Naive thymus-derived CD4-positive, alpha-beta T cell (primary cell): ENCODE measurements around the gene KRT6B. TPM values are rescaled to one million over a fixed set of nuclear protein-coding genes. Genes with fewer than 3 reads are reported as not detected.
"Not testable (repeated sequence)": the region's sequence is repeated elsewhere in the genome, so short reads cannot be mapped to it uniquely, and the experiment has no call there.

Source experiments
- ATAC-seq: fragments of 150-1000 bp; cut with Tn5 transposase; 2 replicates; pipeline ENCODE4 v1.10.0; 2021; ENCODE audit warnings: mild to moderate bottlenecking, moderate library complexity
- CTCF ChIA-PET: fragments of 350-600 bp; sonication (Branson Sonifier 250); formaldehyde crosslinking; loops from one replicate; lab custom pipeline; 2021; ENCODE audit warnings: antibody characterized with exemption; lab: Charles Lee
- POLR2A ChIA-PET: fragments of 350-600 bp; sonication (Branson Sonifier 250); formaldehyde crosslinking; loops from one replicate; lab custom pipeline; 2021; ENCODE audit warnings: antibody characterized with exemption, inconsistent platforms; lab: Charles Lee
- DNase-seq, 9 donors: peaks; one replicate each; pipeline versions ENCODE4 v3.0.0 to v3.0.0-alpha.2; 2020 to 2022; ENCODE audit warnings: mixed read lengths in 1 of 9
- H3K27ac ChIP-seq: one replicate; pipeline ENCODE4 v1.7.0; 2013; ENCODE audit warnings: mild to moderate bottlenecking, low read depth, low read length, moderate library complexity
- H3K27me3 ChIP-seq, 2 donors: one replicate each; pipeline ENCODE4 v1.7.0; 2013; ENCODE audit warnings: low read length in 2 of 2, mild to moderate bottlenecking in 2 of 2, moderate library complexity in 2 of 2; ENCODE audit not compliant: control insufficient read depth in 2 of 2, insufficient read depth in 2 of 2
- H3K36me3 ChIP-seq, 3 experiments: 1 replicate in 2 of 3; 2 replicates in 1 of 3; pipeline ENCODE4 v1.7.0; 2013; ENCODE audit warnings: low read length in 3 of 3, mild to moderate bottlenecking in 3 of 3, moderate library complexity in 1 of 3; ENCODE audit not compliant: insufficient read depth in 3 of 3, control insufficient read depth in 2 of 3
- H3K4me1 ChIP-seq, 2 donors: one replicate each; pipeline ENCODE4 v1.7.0; 2013; ENCODE audit warnings: low read length in 2 of 2, mild to moderate bottlenecking in 2 of 2, moderate library complexity in 1 of 2; ENCODE audit not compliant: control insufficient read depth in 2 of 2, insufficient read depth in 2 of 2
- H3K4me3 ChIP-seq: 2 replicates; pipeline ENCODE4 v1.7.0; 2013; ENCODE audit warnings: mild to moderate bottlenecking, low read length
- H3K9me3 ChIP-seq, 3 experiments: 1 replicate in 2 of 3; 2 replicates in 1 of 3; pipeline ENCODE4 v1.7.0; 2013; ENCODE audit warnings: low read length in 3 of 3; ENCODE audit not compliant: control insufficient read depth in 2 of 3
- H3K27ac Mint-ChIP-seq, 9 donors: one replicate each; pipeline ENCODE4 v1.8.0; 2020 to 2022; ENCODE audit warnings: mixed read lengths in 9 of 9, mild to moderate bottlenecking in 8 of 9, moderate library complexity in 5 of 9, inconsistent platforms in 2 of 9
- H3K27me3 Mint-ChIP-seq, 5 donors: one replicate each; pipeline ENCODE4 v1.8.0; 2021 to 2022; ENCODE audit warnings: mixed read lengths in 5 of 5, mild to moderate bottlenecking in 1 of 5
- H3K36me3 Mint-ChIP-seq, 5 donors: one replicate each; pipeline ENCODE4 v1.8.0; 2020 to 2022; ENCODE audit warnings: mixed read lengths in 5 of 5, mild to moderate bottlenecking in 3 of 5, inconsistent platforms in 1 of 5
- H3K4me1 Mint-ChIP-seq, 7 donors: one replicate each; pipeline ENCODE4 v1.8.0; 2020 to 2022; ENCODE audit warnings: mixed read lengths in 7 of 7, mild to moderate bottlenecking in 3 of 7, inconsistent platforms in 1 of 7
- H3K4me3 Mint-ChIP-seq, 10 donors: one replicate each; pipeline ENCODE4 v1.8.0; 2020 to 2022; ENCODE audit warnings: mild to moderate bottlenecking in 10 of 10, mixed read lengths in 10 of 10, moderate library complexity in 6 of 10, inconsistent platforms in 2 of 10
- H3K9me3 Mint-ChIP-seq, 11 donors: one replicate each; pipeline ENCODE4 v1.8.0; 2020 to 2022; ENCODE audit warnings: mixed read lengths in 11 of 11, mild to moderate bottlenecking in 4 of 11, inconsistent platforms in 1 of 11, moderate library complexity in 1 of 11
- intact Hi-C, 2 donors: fragments of 100-400 bp; cut with micrococcal nuclease; formaldehyde crosslinking; loops; one replicate each; pipeline ENCODE4 v1.15.1; 2023
- polyA plus RNA-seq, 2 donors: library from polyadenylated mRNA; unstranded; fragments of 300-500 nt; fragmentation: Illumina TruSeq; gene quantifications; one replicate each; pipeline ENCODE4 v1.2.3, GENCODE V29; 2021
- total RNA-seq, 6 experiments: library from RNA in 5 of 6; stranded (reverse) in 5 of 6; gene quantifications; 1 replicate in 5 of 6; 2 replicates in 1 of 6; pipeline ENCODE4 v1.2.3 and lab custom pipeline; 2021 to 2026

KRT6B gene
- total RNA-seq, result not detected
- polyA plus RNA-seq, result not detected
- total RNA-seq (lab: John Stamatoyannopoulos, UW), result not detected

- Histone ChIP-seq H3K27ac (no peak within 1 kb of the TSS), H3K4me1 (no peaks in the 10 kb centered on the region), H3K9me3 (no peaks in the 10 kb centered on the region), H3K36me3 (no peaks in the 10 kb centered on the region), H3K4me3 (no peak within 1 kb of the TSS), H3K27me3 (no peaks in the 10 kb centered on the region)
- no peaks in the 10 kb centered on the region for H3K36me3 Mint-ChIP-seq
- DNase-seq (no peak), ATAC-seq (no peak)
- H3K9me3 Mint-ChIP-seq, result no peaks in the 10 kb centered on the region
- CTCF ChIA-PET, result no interaction called here
- H3K4me1 Mint-ChIP-seq, result peaks cover 0 to 12% (median 5%) of the 10 kb centered on the region in 7 donors
- intact Hi-C loops, result no loop called here
- POLR2A ChIA-PET, result no interaction called here
- no peak within 1 kb of the TSS for H3K4me3 Mint-ChIP-seq
- peaks cover 0 to 25% (median 0%) of the 10 kb centered on the region in 5 donors for H3K27me3 Mint-ChIP-seq
- H3K27ac Mint-ChIP-seq, result no peak within 1 kb of the TSS
Measured at GRCh38 chr12:52452101-52452500, at the start of gene KRT6B. KRT6B (minus strand) TSS chr12:52452146; CDS start chr12:52452078, 68 bp downstream.

- no peak overlapping the region for H3K4me3 ChIP-seq
- H3K36me3 ChIP-seq, result no peaks in the 10 kb centered on the region
- Mint-ChIP-seq H3K27ac (no peak overlapping the region), H3K36me3 (no peaks in the 10 kb centered on the region), H3K4me1 (no peaks in the 10 kb centered on the region), H3K4me3 (no peak overlapping the region), H3K9me3 (peaks cover 0 to 5% (median 3%) of the 10 kb centered on the region in 11 donors), H3K27me3 (peaks cover 6 to 38% (median 22%) of the 10 kb centered on the region in 5 donors)
- ATAC-seq (no peak), DNase-seq (no peak)
- no peaks in the 10 kb centered on the region for H3K27me3 ChIP-seq
- H3K4me1 ChIP-seq, result no peaks in the 10 kb centered on the region
- H3K9me3 ChIP-seq, result no peaks in the 10 kb centered on the region
- POLR2A ChIA-PET, result no interaction called here
- intact Hi-C loops, result loop anchor here in 1 of 2 donors (10.0 kb wide), 1 partner anchor 127 kb away; no protein-coding TSS in a partner anchor
- CTCF ChIA-PET, result interaction anchor here (0.6 to 0.7 kb wide), 2 partner anchors 88 to 288 kb away, joined by 3 to 5 read pairs; no protein-coding TSS in a partner anchor
- H3K27ac ChIP-seq, result no peak overlapping the region
Measured at GRCh38 chr12:52501490-52501889, 49.5 kb upstream of the KRT6B start.

GRCh38 chr12:52500574-52500973 lies 48.6 kb upstream of the KRT6B start:
- H3K9me3 Mint-ChIP-seq, POLR2A ChIA-PET, H3K36me3 Mint-ChIP-seq, H3K36me3 ChIP-seq, H3K4me1 ChIP-seq, ATAC-seq, DNase-seq, H3K27ac ChIP-seq, H3K27me3 ChIP-seq, H3K4me3 ChIP-seq, H3K4me1 Mint-ChIP-seq, H3K27ac Mint-ChIP-seq, H3K9me3 ChIP-seq, H3K4me3 Mint-ChIP-seq: not testable (repeated sequence)
- intact Hi-C loops, result loop anchor here in 1 of 2 donors (10.0 kb wide), 1 partner anchor 126 kb away; no protein-coding TSS in a partner anchor
- H3K27me3 Mint-ChIP-seq, result peaks cover 4 to 33% (median 18%) of the 10 kb centered on the region in 5 donors
- CTCF ChIA-PET, result interaction anchor here (0.7 to 1.2 kb wide), 3 partner anchors 89 to 379 kb away, joined by 3 to 5 read pairs (median 3); no protein-coding TSS in a partner anchor

GRCh38 chr12:52499806-52500560 lies 48.0 kb upstream of the KRT6B start:
- CTCF ChIA-PET, result interaction anchor here (1.0 to 1.2 kb wide), 2 partner anchors 100 to 380 kb away, joined by 3 read pairs; no protein-coding TSS in a partner anchor
- no peaks in the 10 kb centered on the region for H3K36me3 Mint-ChIP-seq
- peaks cover 0 to 3% (median 0%) of the 10 kb centered on the region in 7 donors for H3K4me1 Mint-ChIP-seq
- DNase-seq (no peak), ATAC-seq (no peak)
- peaks cover 0 to 33% (median 16%) of the 10 kb centered on the region in 5 donors for H3K27me3 Mint-ChIP-seq
- H3K9me3 ChIP-seq, result no peaks in the 10 kb centered on the region
- H3K9me3 Mint-ChIP-seq, result peaks cover 0 to 5% (median 3%) of the 10 kb centered on the region in 11 donors
- no peak overlapping the region for H3K4me3 ChIP-seq
- intact Hi-C loops, result loop anchor here in 1 of 2 donors (10.0 kb wide), 1 partner anchor 125 kb away; no protein-coding TSS in a partner anchor
- no peaks in the 10 kb centered on the region for H3K27me3 ChIP-seq
- H3K4me3 Mint-ChIP-seq, result no peak overlapping the region
- no peaks in the 10 kb centered on the region for H3K36me3 ChIP-seq
- POLR2A ChIA-PET, result no interaction called here
- H3K27ac Mint-ChIP-seq, result no peak overlapping the region
- H3K27ac ChIP-seq, result no peak overlapping the region
- no peaks in the 10 kb centered on the region for H3K4me1 ChIP-seq

GRCh38 chr12:52498946-52499345 lies 47.0 kb upstream of the KRT6B start:
- ATAC-seq (no peak), DNase-seq (no peak)
- H3K36me3 ChIP-seq, result no peaks in the 10 kb centered on the region
- Mint-ChIP-seq H3K4me1 (peaks cover 0 to 3% (median 0%) of the 10 kb centered on the region in 7 donors), H3K36me3 (no peaks in the 10 kb centered on the region), H3K4me3 (no peak overlapping the region), H3K9me3 (peaks cover 0 to 5% (median 3%) of the 10 kb centered on the region in 11 donors), H3K27me3 (peaks cover 0 to 33% (median 19%) of the 10 kb centered on the region in 5 donors), H3K27ac (no peak overlapping the region)
- ChIA-PET CTCF (no interaction called here), POLR2A (no interaction called here)
- no peak overlapping the region for H3K4me3 ChIP-seq
- no peak overlapping the region for H3K27ac ChIP-seq
- H3K27me3 ChIP-seq, result no peaks in the 10 kb centered on the region
- no peaks in the 10 kb centered on the region for H3K4me1 ChIP-seq
- intact Hi-C loops, result no loop called here
- H3K9me3 ChIP-seq, result no peaks in the 10 kb centered on the region

GRCh38 chr12:52497975-52498374 lies 46.0 kb upstream of the KRT6B start:
- Mint-ChIP-seq H3K36me3 (no peaks in the 10 kb centered on the region), H3K9me3 (peaks cover 0 to 5% (median 3%) of the 10 kb centered on the region in 11 donors), H3K27me3 (peaks cover 5 to 36% (median 25%) of the 10 kb centered on the region in 5 donors), H3K27ac (no peak overlapping the region), H3K4me1 (peaks cover 0 to 3% (median 0%) of the 10 kb centered on the region in 7 donors), H3K4me3 (no peak overlapping the region)
- Histone ChIP-seq H3K4me3 (no peak overlapping the region), H3K4me1 (no peaks in the 10 kb centered on the region), H3K36me3 (no peaks in the 10 kb centered on the region), H3K9me3 (no peaks in the 10 kb centered on the region), H3K27ac (no peak overlapping the region), H3K27me3 (no peaks in the 10 kb centered on the region)
- DNase-seq (no peak), ATAC-seq (no peak)
- ChIA-PET CTCF (no interaction called here), POLR2A (no interaction called here)
- intact Hi-C loops, result no loop called here
